Muscle layer of duodenum (tissue), 2 donors: ENCODE data around the gene COL19A1.
"Not testable (repeated sequence)": the region's sequence is repeated elsewhere in the genome, so short reads cannot be mapped to it uniquely, and the experiment has no call there.

Source experiments
- H3K27ac ChIP-seq: one replicate; pipeline ENCODE4 v1.7.0; 2013; ENCODE audit warnings: mild to moderate bottlenecking, low read length
- H3K27me3 ChIP-seq: one replicate; pipeline ENCODE4 v1.7.0; 2013; ENCODE audit warnings: low read depth, mild to moderate bottlenecking, control low read depth, low read length
- H3K36me3 ChIP-seq, 2 donors: one replicate each; pipeline ENCODE4 v1.7.0; 2013; ENCODE audit warnings: low read length in 2 of 2, control low read depth in 1 of 2, mild to moderate bottlenecking in 1 of 2; ENCODE audit not compliant: insufficient read depth in 2 of 2, control insufficient read depth in 1 of 2
- H3K4me1 ChIP-seq, 2 donors: one replicate each; pipeline ENCODE4 v1.7.0; 2013; ENCODE audit warnings: low read length in 2 of 2, mild to moderate bottlenecking in 2 of 2, control low read depth in 1 of 2, moderate library complexity in 1 of 2; ENCODE audit not compliant: insufficient read depth in 2 of 2, control insufficient read depth in 1 of 2
- H3K4me3 ChIP-seq, 2 donors: one replicate each; pipeline ENCODE4 v1.7.0; 2013; ENCODE audit warnings: low read length in 2 of 2, low read depth in 1 of 2, mild to moderate bottlenecking in 1 of 2
- H3K9me3 ChIP-seq, 2 donors: one replicate each; pipeline ENCODE4 v1.7.0; 2013; ENCODE audit warnings: low read length in 2 of 2, control low read depth in 1 of 2, mild to moderate bottlenecking in 1 of 2; ENCODE audit not compliant: control insufficient read depth in 1 of 2
- donor health status: healthy.

The COL19A1 gene

DNA sequence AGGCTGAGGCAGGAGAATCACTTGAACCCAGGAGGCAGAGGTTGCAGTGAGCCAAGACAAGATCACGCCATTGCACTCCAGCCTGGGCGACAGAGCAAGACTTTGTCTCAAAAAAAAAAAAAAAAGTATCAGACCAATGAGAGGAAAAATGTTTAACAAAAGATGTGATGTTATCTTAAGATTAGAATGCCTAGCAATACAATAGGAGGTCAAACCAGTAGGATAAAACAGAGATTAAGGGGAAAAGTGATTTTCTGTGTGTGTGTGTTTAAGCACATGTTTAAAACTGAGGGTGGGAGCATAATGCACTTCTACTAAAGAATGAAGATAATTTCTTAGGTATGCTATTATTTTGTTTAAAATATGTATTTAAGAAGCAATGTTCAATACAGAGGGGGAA lies 17.9 kb downstream of the COL19A1 start:
- no peaks in the 10 kb centered on the region for H3K27me3 ChIP-seq
- no peak overlapping the region for H3K4me3 ChIP-seq
- no peak overlapping the region for H3K27ac ChIP-seq
- H3K36me3 ChIP-seq: no peaks in the 10 kb centered on the region
- no peaks in the 10 kb centered on the region for H3K4me1 ChIP-seq
- H3K9me3 ChIP-seq: no peaks in the 10 kb centered on the region

DNA sequence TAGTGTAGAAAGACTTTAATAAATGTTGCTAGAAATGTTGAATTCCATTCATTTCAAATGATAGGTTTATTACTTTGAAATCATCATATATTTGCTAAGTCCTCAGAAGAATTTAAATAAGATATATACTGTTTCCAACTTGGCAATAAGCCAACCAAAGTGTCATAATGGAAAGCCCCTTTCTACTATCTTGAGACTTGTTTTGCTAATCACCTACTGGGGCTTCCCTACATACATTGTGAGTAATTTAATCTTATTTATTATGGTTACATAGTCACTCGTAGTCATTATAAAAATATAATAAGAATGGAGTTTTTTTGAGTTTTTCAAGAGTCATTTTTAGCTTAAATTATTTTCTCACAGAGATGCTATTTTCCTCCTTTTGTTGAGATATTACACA lies 20.7 kb downstream of the COL19A1 start:
- Histone ChIP-seq H3K4me1 (no peaks in the 10 kb centered on the region), H3K9me3 (peaks cover 0 to 3% of the 10 kb centered on the region in 2 donors), H3K27ac (no peak overlapping the region), H3K4me3 (no peak overlapping the region), H3K36me3 (no peaks in the 10 kb centered on the region), H3K27me3 (no peaks in the 10 kb centered on the region)

DNA sequence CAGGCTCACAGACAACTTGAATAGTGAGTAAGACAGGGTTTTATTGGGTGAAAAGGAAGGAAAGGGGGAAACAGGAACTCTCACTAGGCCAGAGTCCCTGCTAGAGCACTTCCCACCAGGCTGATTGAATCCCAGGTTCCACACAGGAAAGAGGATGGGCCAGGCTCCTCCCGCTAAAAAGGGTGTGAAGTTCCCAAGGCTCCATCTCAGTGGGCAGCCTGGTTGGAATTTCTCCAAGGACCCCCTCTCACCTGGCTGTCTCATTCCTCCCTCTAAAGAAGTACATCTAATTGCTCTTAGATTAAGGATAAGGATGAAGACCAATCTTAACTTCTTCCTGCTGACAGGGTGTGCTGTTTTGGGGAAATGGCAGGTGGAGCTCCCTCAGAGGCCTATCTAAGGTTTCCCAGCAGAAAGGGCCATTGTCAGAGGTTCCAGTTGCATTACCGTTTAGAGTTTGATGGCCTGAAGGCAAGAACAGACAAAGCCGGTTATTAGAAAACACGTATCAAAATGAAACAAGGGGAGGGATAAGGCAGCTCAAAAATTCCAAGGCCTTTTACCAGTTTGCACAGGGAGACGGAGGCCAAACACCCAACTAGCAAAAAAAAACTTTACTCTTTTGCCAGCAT lies 21.5 kb downstream of the COL19A1 start:
- no peaks in the 10 kb centered on the region for H3K36me3 ChIP-seq
- H3K9me3 ChIP-seq: peaks cover 0 to 3% of the 10 kb centered on the region in 2 donors
- H3K4me1 ChIP-seq: no peaks in the 10 kb centered on the region
- H3K27me3 ChIP-seq: no peaks in the 10 kb centered on the region
- H3K4me3 ChIP-seq: no peak overlapping the region
- H3K27ac ChIP-seq: no peak overlapping the region

DNA sequence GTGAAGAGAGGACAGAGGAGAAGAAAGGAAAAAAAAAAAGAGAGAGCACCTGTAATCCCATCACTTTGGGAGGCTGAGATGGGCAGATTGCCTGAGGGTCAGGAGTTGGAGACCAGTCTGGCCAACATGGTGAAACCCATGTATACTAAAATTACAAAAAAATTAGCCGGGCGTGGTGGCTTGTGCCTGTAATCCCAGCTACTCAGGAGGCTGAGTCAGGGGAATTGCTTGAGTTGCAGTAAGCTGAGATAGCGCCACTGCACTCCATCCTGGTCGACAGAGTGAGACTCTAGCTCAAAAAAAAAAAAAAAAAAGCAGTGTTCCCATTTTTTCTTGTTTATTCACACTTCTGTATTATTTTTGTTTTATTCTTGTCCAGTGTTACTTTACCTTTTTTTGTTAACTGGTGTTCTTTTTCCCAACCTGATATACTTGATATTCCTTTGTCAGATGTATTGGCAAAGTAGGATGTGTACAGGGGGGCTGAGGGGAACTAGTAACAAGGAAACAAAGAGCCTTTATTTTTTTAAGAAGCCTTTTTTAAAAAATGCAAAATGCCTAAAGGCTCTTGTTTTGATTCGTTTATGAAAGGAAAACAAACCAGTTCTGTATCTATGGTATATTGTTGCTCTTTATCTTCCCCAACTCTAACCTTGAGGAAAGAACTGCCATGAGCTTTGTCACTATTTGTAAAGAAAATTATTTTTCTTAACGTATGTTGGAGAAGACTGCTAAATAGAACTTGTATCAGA lies 22.3 kb downstream of the COL19A1 start:
- no peaks in the 10 kb centered on the region for H3K4me1 ChIP-seq
- H3K36me3 ChIP-seq: no peaks in the 10 kb centered on the region
- H3K27ac ChIP-seq: no peak overlapping the region
- no peaks in the 10 kb centered on the region for H3K27me3 ChIP-seq
- peaks cover 0 to 3% of the 10 kb centered on the region in 2 donors for H3K9me3 ChIP-seq
- H3K4me3 ChIP-seq: no peak overlapping the region

DNA sequence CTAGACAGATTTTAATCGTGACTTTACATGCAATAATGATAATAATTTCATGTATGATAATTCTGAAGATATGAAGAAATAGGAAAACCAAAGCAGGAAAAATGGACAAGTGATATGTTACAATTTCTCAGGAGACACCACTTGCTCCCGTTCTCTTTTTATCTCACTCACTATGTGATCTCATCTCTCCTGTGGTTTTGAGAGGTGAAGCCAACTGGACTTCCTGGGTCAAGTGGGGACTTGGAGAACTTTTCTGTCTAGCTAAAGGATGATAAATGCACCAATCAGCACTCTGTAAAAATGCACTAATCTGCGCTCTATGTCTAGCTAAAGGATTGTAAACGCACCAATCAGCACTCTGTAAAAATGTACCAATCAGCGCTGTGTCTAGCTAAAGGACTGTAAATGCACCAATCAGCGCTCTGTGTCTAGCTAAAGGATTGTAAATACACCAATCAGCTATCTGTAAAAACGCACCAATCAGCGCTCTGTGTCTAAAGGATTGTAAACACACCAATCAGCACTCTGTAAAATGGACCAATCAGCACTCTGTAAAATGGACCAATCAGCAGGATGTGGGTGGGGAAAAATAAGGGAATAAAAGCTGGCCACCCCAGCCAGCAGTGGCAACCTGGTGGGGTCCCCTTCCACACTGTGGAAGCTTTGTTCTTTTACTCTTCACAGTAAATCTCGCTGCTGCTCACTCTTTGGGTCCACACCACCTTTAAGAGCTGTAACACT lies 23.0 kb downstream of the COL19A1 start:
- not testable (repeated sequence) for H3K27ac ChIP-seq, H3K4me3 ChIP-seq, H3K27me3 ChIP-seq, H3K36me3 ChIP-seq, H3K9me3 ChIP-seq, H3K4me1 ChIP-seq

DNA sequence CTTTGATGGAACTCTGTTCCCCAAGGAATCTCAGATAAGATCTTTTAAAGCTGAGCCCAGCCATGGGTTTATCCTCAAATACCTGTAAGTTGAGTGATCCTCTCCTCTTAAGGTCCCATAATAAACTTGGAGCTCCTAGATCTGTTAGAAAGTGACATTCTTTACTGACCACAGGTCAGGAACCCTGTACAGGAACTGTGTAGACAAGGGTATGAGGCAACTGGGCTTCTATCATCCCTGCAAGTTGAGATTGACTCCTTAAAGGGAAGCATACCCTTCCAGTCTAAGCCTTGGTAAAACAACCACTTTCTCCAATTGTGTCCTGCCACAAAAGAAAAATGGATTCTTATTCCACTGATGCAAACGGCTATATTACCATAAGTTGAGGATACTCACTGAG lies 26.2 kb downstream of the COL19A1 start:
- not testable (repeated sequence) for H3K36me3 ChIP-seq, H3K4me1 ChIP-seq, H3K4me3 ChIP-seq, H3K27me3 ChIP-seq, H3K27ac ChIP-seq, H3K9me3 ChIP-seq

DNA sequence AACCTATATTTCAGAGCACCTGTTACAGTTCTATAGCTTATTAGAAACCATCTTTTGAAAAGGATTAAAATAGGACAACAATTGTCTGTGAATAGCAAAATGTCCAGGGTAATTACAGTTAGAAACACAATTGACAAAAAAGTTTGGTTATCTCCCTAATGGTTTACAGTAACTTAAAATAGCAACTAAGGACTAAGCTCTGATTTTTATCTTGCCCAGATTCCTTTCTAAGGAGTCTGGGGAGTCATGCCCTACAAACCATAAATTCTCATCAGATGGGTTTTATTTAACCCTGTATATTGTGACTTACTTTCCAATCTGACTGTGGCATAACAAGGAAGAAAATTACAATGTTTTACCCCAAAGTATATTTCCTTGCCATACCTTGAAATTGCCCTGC lies 26.9 kb downstream of the COL19A1 start:
- not testable (repeated sequence) for H3K4me3 ChIP-seq, H3K9me3 ChIP-seq, H3K27me3 ChIP-seq, H3K4me1 ChIP-seq, H3K36me3 ChIP-seq, H3K27ac ChIP-seq

DNA sequence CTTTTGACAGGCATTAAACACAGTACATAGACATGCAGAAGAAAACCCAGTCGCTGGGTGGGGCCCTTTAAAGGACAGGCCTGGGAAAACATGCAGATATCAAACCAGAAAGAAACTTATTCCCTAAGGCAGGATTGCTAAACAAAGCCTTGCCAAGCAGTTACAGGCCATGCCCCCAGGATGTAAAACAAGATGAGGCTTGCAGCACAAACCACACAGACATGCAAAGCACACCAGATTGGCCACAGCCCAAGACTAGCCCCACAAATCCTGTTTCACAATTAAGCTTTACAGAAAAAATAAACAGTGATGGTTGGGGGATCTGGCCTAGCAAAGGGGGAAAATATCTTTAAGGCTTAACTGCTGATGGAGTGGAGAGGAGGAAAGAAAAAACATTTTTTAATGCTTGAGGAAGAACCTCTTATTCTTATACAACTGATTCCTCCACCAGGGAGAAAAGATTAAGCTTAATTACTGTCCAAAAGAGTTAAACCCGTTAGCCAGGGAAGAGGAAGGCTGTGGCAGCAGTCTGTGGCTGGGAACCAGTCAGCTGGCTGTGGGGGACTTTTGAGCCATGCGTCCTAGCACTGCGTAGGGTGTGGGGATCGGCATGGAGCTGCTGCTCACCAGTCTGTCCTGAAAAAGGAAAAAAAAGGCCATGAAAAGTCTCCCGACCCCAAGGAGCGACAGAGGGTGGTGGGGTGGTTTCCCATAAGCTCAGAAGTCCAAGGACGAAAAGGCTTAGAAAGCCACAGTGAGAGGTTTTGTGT lies 28.4 kb downstream of the COL19A1 start:
- Histone ChIP-seq H3K9me3 (no peaks in the 10 kb centered on the region), H3K27me3 (no peaks in the 10 kb centered on the region), H3K4me3 (no peak overlapping the region), H3K36me3 (no peaks in the 10 kb centered on the region), H3K27ac (no peak overlapping the region), H3K4me1 (no peaks in the 10 kb centered on the region)

DNA sequence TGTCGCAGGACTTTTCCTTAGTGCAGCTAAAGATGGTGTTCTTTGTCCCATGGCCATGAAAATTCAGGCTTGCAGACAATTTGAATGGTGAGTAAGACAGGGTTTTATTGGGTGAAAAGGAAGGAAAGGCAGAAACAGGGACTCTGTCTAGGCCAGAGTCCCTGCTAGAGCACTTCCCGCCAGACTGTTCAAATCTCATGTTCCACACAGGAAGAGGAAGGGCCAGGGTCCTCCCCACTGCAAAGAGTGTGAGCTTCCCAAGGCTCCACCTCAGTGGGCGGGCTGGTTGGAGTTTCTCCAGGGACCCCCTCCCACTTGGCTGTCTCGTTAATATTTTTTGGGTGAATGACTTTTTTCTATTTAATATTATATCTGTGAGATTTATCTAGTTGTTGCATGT lies 29.0 kb downstream of the COL19A1 start:
- Histone ChIP-seq H3K4me3 (no peak overlapping the region), H3K27ac (no peak overlapping the region), H3K27me3 (no peaks in the 10 kb centered on the region), H3K4me1 (no peaks in the 10 kb centered on the region), H3K36me3 (no peaks in the 10 kb centered on the region), H3K9me3 (no peaks in the 10 kb centered on the region)

DNA sequence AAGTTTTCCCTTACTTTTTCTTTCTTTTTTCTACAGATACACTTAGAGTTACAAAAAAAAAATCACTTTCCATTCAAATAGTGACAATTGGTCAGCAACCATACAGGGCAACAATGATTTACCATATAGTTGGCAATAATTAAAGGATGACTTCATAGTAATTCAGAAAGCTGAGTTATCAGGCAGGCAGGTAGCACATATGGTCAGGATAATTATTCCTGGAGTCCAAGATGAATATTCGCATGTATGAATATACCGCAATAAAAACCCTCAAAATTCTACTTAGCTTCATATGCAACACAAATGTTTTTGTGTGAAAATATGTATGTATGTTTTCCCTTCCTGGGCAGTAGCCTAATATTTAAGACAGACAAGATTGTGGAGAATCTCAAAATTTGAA lies 34.5 kb downstream of the COL19A1 start:
- Histone ChIP-seq H3K4me1 (no peaks in the 10 kb centered on the region), H3K9me3 (no peaks in the 10 kb centered on the region), H3K36me3 (no peaks in the 10 kb centered on the region), H3K27me3 (no peaks in the 10 kb centered on the region), H3K27ac (no peak overlapping the region), H3K4me3 (no peak overlapping the region)

DNA sequence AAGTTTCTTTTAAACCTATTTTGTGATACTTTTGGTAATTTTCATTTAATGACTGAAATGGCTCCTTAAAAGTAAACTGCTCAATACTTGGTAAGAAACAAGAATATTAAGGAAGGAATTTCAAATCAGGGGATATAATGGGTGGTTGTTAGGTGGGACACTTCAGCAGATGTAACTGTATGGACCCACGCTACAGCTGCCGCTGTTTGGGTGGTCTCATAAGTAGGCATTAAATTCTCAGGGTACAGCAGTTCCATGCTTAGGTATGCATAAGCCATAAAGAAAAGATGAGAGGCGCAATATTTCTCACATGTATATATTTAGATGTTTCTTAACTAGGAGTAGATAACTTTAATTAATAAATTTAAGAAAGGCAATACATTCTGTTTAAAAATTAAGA lies 35.0 kb downstream of the COL19A1 start:
- Histone ChIP-seq H3K9me3 (no peaks in the 10 kb centered on the region), H3K27me3 (no peaks in the 10 kb centered on the region), H3K27ac (no peak overlapping the region), H3K4me3 (no peak overlapping the region), H3K36me3 (no peaks in the 10 kb centered on the region), H3K4me1 (no peaks in the 10 kb centered on the region)
